H1 (cell line): Measurements from ENCODE around the gene PRR23E.

Source experiments
- CBX5 ChIP-seq: fragments of 300-800, 300-1000 bp; sonication (generic); IDR thresholded peaks from 2 replicates; pipeline ENCODE4 v1.7.1; 2016; ENCODE audit warnings: antibody characterized with exemption, low read length, low read depth
- CTCF ChIP-seq, 3 experiments: IDR thresholded peaks; 1 replicate in 2 of 3; 2 replicates in 1 of 3; pipeline versions ENCODE4 v1.5.1 to v1.6.1; 2011; ENCODE audit warnings: low read length in 3 of 3, mild to moderate bottlenecking in 3 of 3, inconsistent platforms in 2 of 3, low read depth in 1 of 3, moderate library complexity in 1 of 3; ENCODE audit not compliant: insufficient read depth in 1 of 3; ENCODE audit errors: control extremely low read depth in 1 of 3
- EP300 ChIP-seq, 2 experiments: IDR thresholded peaks; 1 replicate in 1 of 2; 2 replicates in 1 of 2; pipeline ENCODE4 v1.6.1; 2011 to 2012; ENCODE audit warnings: low read depth in 2 of 2, low read length in 2 of 2, mild to moderate bottlenecking in 2 of 2, borderline replicate concordance in 1 of 2, inconsistent platforms in 1 of 2, moderate library complexity in 1 of 2
- EZH2 ChIP-seq: fragments of 200-600 bp; sonication (generic); IDR thresholded peaks from 2 replicates; pipeline ENCODE4 v1.7.1; 2012; ENCODE audit warnings: low read depth, mild to moderate bottlenecking, moderate library complexity, low read length, inconsistent platforms; ENCODE audit not compliant: severe bottlenecking
- GABPA ChIP-seq: IDR thresholded peaks from 2 replicates; pipeline ENCODE4 v1.6.1; 2011; ENCODE audit warnings: mild to moderate bottlenecking, low read length, moderate library complexity, borderline replicate concordance; ENCODE audit not compliant: insufficient read depth
- JUND ChIP-seq: IDR thresholded peaks from 2 replicates; pipeline ENCODE4 v1.6.1; 2011; ENCODE audit warnings: mild to moderate bottlenecking, improper control_type of control experiment, low read length
- KDM5A ChIP-seq: fragments of 200-600 bp; IDR thresholded peaks from 2 replicates; pipeline ENCODE4 v1.7.1; 2012; ENCODE audit warnings: mild to moderate bottlenecking, low read length, inconsistent platforms, mixed read lengths
- MAX ChIP-seq: IDR thresholded peaks from 2 replicates; pipeline ENCODE4 v1.6.1; 2012; ENCODE audit warnings: inconsistent platforms
- POLR2AphosphoS5 ChIP-seq: IDR thresholded peaks from 2 replicates; pipeline ENCODE4 v1.6.1; 2011; ENCODE audit warnings: low read depth, low read length
- TAF1 ChIP-seq: IDR thresholded peaks from 2 replicates; pipeline ENCODE4 v1.6.1; 2011; ENCODE audit warnings: mild to moderate bottlenecking, low read depth, low read length
- TAF7 ChIP-seq: optimal IDR thresholded peaks from 2 replicates; pipeline ENCODE3; 2011; ENCODE audit warnings: low read depth, mild to moderate bottlenecking, inconsistent platforms, low read length, moderate library complexity, borderline replicate concordance
- YY1 ChIP-seq: IDR thresholded peaks from 2 replicates; pipeline ENCODE4 v1.6.1; 2011; ENCODE audit warnings: low read depth, mild to moderate bottlenecking, low read length
- ZNF274 ChIP-seq: IDR thresholded peaks from 2 replicates; pipeline ENCODE4 v1.7.0; 2012; ENCODE audit warnings: low read length, borderline replicate concordance; ENCODE audit errors: extremely low read depth
- TF ChIP-seq, protein P1 (sequence below): IDR thresholded peaks from 2 replicates; pipeline ENCODE4 v1.6.1; 2012; ENCODE audit warnings: inconsistent platforms

- no peak for TF ChIP-seq CTCF (IDR thresholded peaks at IDR 0.05; ENCODE audit: control extremely low read depth in 1 of 3, insufficient read depth in 1 of 3, low read depth in 1 of 3, low read length in 3 of 3)
- TF ChIP-seq EZH2, result no peak
- TF ChIP-seq KDM5A, result no peak
- no peak for TF ChIP-seq TAF1
- no peak for TF ChIP-seq GABPA
- no peak for TF ChIP-seq EP300 (IDR thresholded peaks at IDR 0.05; ENCODE audit: borderline replicate concordance in 1 of 2, low read depth in 2 of 2, low read length in 2 of 2)
- no peak for TF ChIP-seq TAF7
- TF ChIP-seq JUND, result no peak
- TF ChIP-seq POLR2AphosphoS5, result no peak
- TF ChIP-seq MAX, result no peak
- TF ChIP-seq, protein P1, sequence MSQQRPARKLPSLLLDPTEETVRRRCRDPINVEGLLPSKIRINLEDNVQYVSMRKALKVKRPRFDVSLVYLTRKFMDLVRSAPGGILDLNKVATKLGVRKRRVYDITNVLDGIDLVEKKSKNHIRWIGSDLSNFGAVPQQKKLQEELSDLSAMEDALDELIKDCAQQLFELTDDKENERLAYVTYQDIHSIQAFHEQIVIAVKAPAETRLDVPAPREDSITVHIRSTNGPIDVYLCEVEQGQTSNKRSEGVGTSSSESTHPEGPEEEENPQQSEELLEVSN, result no peak
- no peak for TF ChIP-seq CBX5
- TF ChIP-seq YY1, result no peak
- no peak for TF ChIP-seq ZNF274
Measured at GRCh38 chr3:127212711-127213110, 19.8 kb downstream of the PRR23E start.
